Activated CD4-positive, alpha-beta T cell treated with anti-CD3 and anti-CD28 coated beads for 1 hour (primary cell): ENCODE data around the gene RBBP4.

Experiments used
- DNase-seq: peaks from one replicate; pipeline ENCODE4 v3.0.0-alpha.2; 2020

The RBBP4 gene

GRCh38 chr1:32724678-32725614, 73.9 kb downstream of the RBBP4 start:
- no peak for DNase-seq

- no peak for DNase-seq
Observed at GRCh38 chr1:32725615-32725982, 74.6 kb downstream of the RBBP4 start.

- no peak for DNase-seq
Observed at GRCh38 chr1:32727876-32728275, 76.9 kb downstream of the RBBP4 start.

GRCh38 chr1:32728413-32729077, 77.5 kb downstream of the RBBP4 start:
- no peak for DNase-seq

- DNase-seq = no peak
Observed at GRCh38 chr1:32729254-32730046, 78.4 kb downstream of the RBBP4 start.

GRCh38 chr1:32733582-32734321, 82.7 kb downstream of the RBBP4 start:
- no peak for DNase-seq
